Stomach (tissue), 4 donors: Measurements from ENCODE around the gene ACTA1.

Source experiments
- EP300 ChIP-seq: sonication (generic); formaldehyde crosslinking; IDR thresholded peaks from one replicate; pipeline ENCODE4 v1.6.1; 2017; ENCODE audit warnings: antibody characterized with exemption
- POLR2AphosphoS5 ChIP-seq, 3 donors: sonication (generic); formaldehyde crosslinking; IDR thresholded peaks; one replicate each; pipeline ENCODE4 v1.6.1; 2016; ENCODE audit warnings: antibody characterized with exemption in 3 of 3
- TF ChIP-seq, protein P1 (sequence below), 7 experiments: fragments of 450-650 bp in 4 of 7; fragments of 200-600 bp in 3 of 7; sonication (generic) in 3 of 7; IDR thresholded peaks; one replicate each; pipeline ENCODE4 v1.5.1; 2016 to 2019; ENCODE audit warnings: antibody characterized with exemption in 7 of 7, control low read depth in 2 of 7, mild to moderate bottlenecking in 1 of 7

DNA sequence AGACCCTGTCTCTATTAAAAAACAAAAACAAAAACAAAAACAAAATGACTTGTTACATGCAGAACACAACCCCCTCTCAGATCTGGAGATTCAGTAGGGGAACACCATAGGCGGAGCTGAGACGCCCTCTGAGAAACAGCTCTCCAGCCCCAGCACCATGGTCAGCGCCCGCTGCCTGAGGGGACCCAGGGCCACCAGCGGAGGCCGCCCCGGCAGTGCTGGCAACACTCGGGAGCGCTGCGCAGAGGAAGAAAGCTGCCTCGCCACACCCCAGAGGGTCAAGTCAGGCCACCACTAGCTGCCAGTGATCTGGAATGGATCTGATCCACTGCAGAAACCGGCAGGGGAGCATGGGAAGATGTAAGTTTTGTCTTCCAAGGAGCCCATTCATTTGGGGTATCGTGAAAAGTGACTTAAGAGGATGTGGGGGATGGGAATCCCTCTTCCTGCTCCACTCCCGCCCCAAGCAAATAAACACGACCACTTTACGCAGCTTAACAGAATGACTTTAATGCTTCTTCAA is 3.1 kb downstream of the ACTA1 start:
- TF ChIP-seq EP300: no peak
- TF ChIP-seq, protein P1, sequence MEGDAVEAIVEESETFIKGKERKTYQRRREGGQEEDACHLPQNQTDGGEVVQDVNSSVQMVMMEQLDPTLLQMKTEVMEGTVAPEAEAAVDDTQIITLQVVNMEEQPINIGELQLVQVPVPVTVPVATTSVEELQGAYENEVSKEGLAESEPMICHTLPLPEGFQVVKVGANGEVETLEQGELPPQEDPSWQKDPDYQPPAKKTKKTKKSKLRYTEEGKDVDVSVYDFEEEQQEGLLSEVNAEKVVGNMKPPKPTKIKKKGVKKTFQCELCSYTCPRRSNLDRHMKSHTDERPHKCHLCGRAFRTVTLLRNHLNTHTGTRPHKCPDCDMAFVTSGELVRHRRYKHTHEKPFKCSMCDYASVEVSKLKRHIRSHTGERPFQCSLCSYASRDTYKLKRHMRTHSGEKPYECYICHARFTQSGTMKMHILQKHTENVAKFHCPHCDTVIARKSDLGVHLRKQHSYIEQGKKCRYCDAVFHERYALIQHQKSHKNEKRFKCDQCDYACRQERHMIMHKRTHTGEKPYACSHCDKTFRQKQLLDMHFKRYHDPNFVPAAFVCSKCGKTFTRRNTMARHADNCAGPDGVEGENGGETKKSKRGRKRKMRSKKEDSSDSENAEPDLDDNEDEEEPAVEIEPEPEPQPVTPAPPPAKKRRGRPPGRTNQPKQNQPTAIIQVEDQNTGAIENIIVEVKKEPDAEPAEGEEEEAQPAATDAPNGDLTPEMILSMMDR (IDR thresholded peaks at IDR 0.05): no peak
- TF ChIP-seq POLR2AphosphoS5 (IDR thresholded peaks at IDR 0.05): no peak
